ENCODE measurements around the gene C1QTNF8. TPM values are rescaled to one million over a fixed set of nuclear protein-coding genes. Genes with fewer than 3 reads are reported as not detected.

C1QTNF8 gene
- total RNA-seq, 1 experiment from 2014 or later: not detected

GRCh38 chr16:1091992-1092552 lies 4.0 kb downstream of the C1QTNF8 start:
- Histone ChIP-seq H3K27me3 (ENCODE audit: insufficient read depth, low read depth) (peaks cover 55% of the 10 kb centered on the region), H3K4me1 (replicated peaks; ENCODE audit: insufficient read depth) (no peaks in the 10 kb centered on the region), H4K20me1 (ENCODE audit: insufficient read depth) (no peaks in the 10 kb centered on the region; the same call in 1 of the 2 replicates), H3K4me2 (no peak overlapping the region), H3K4me3 (no peak overlapping the region), H3K36me3 (ENCODE audit: low read depth) (no peaks in the 10 kb centered on the region), H3K9me3 (ENCODE audit: insufficient read depth, low read depth) (no peaks in the 10 kb centered on the region), H3K9me2 (ENCODE audit: insufficient read depth) (no peaks in the 10 kb centered on the region), H3K27ac (no peak overlapping the region), H3F3A (ENCODE audit: insufficient read depth, low read depth) (no peaks in the 10 kb centered on the region), H3K79me2 (ENCODE audit: low read depth) (no peaks in the 10 kb centered on the region), H2AFZ (no peak overlapping the region)
- BruUV-seq (replicated peaks): no TSS peak
- CTCF ChIA-PET: no interaction called here
- intact Hi-C loops (cut with micrococcal nuclease; ENCODE audit: unreplicated experiment): no loop called here
- POLR2A ChIA-PET (ENCODE audit: unreplicated experiment): no interaction called here
- TF ChIP-seq CTCF (conservative IDR thresholded peaks at IDR 0.05) (no peak), EZH2 (IDR thresholded peaks at IDR 0.05; ENCODE audit: low read depth) (no peak)
- no peak for DNase-seq

GRCh38 chr16:1090620-1091587 lies 5.1 kb downstream of the C1QTNF8 start:
- no peak overlapping the region for H3K4me2 ChIP-seq

GRCh38 chr16:1089822-1090619 lies 6.0 kb downstream of the C1QTNF8 start:
- H3K4me2 ChIP-seq: no peak overlapping the region
- no peak overlapping the region for H2AFZ ChIP-seq
- TF ChIP-seq CTCF (conservative IDR thresholded peaks at IDR 0.05) (no peak), EZH2 (IDR thresholded peaks at IDR 0.05; ENCODE audit: low read depth) (no peak)
- DNase-seq: no peak
- H3F3A ChIP-seq (ENCODE audit: insufficient read depth, low read depth): no peaks in the 10 kb centered on the region
- H3K36me3 ChIP-seq (ENCODE audit: low read depth): no peaks in the 10 kb centered on the region
- H3K4me1 ChIP-seq (replicated peaks; ENCODE audit: insufficient read depth): no peaks in the 10 kb centered on the region
- H3K4me3 ChIP-seq: no peak overlapping the region
- no peaks in the 10 kb centered on the region for H4K20me1 ChIP-seq (ENCODE audit: insufficient read depth)
- ChIA-PET POLR2A (ENCODE audit: unreplicated experiment) (no interaction called here), CTCF (no interaction called here)
- BruUV-seq (replicated peaks): no TSS peak
- H3K79me2 ChIP-seq (ENCODE audit: low read depth): no peaks in the 10 kb centered on the region
- H3K27me3 ChIP-seq (ENCODE audit: insufficient read depth, low read depth): peaks cover 58% of the 10 kb centered on the region
- H3K9me3 ChIP-seq (ENCODE audit: insufficient read depth, low read depth): no peaks in the 10 kb centered on the region
- intact Hi-C loops (cut with micrococcal nuclease; ENCODE audit: unreplicated experiment): no loop called here
- H3K27ac ChIP-seq: no peak overlapping the region
- H3K9me2 ChIP-seq (ENCODE audit: insufficient read depth): no peaks in the 10 kb centered on the region

More at GRCh38 chr16:1090620-1091587, 5.1 kb downstream of the C1QTNF8 start:
- Histone ChIP-seq H3F3A (ENCODE audit: insufficient read depth, low read depth) (no peaks in the 10 kb centered on the region), H3K9me2 (ENCODE audit: insufficient read depth) (no peaks in the 10 kb centered on the region), H3K9me3 (ENCODE audit: insufficient read depth, low read depth) (no peaks in the 10 kb centered on the region), H3K27ac (no peak overlapping the region), H3K4me1 (replicated peaks; ENCODE audit: insufficient read depth) (no peaks in the 10 kb centered on the region), H3K36me3 (ENCODE audit: low read depth) (no peaks in the 10 kb centered on the region), H2AFZ (no peak overlapping the region), H3K27me3 (ENCODE audit: insufficient read depth, low read depth) (peaks cover 54% of the 10 kb centered on the region), H3K4me3 (no peak overlapping the region), H3K79me2 (ENCODE audit: low read depth) (no peaks in the 10 kb centered on the region), H4K20me1 (ENCODE audit: insufficient read depth) (no peaks in the 10 kb centered on the region; the same call in 1 of the 2 replicates)
- no peak for DNase-seq
- intact Hi-C loops (cut with micrococcal nuclease; ENCODE audit: unreplicated experiment): no loop called here
- POLR2A ChIA-PET (ENCODE audit: unreplicated experiment): no interaction called here
- no TSS peak for BruUV-seq (replicated peaks)
- CTCF ChIA-PET: no interaction called here
- no peak for TF ChIP-seq EZH2 (IDR thresholded peaks at IDR 0.05; ENCODE audit: low read depth)

Data from PC-9 (cell line).